Measurements from ENCODE around the gene CLUH. TPM values are rescaled to one million over a fixed set of nuclear protein-coding genes. Genes with fewer than 3 reads are reported as not detected.

CLUH gene
- total RNA-seq, 4 donors from 2014 or later = 42.6 to 87.6 (median 52.9) TPM

GRCh38 chr17:2737693-2738092, 26.1 kb upstream of the CLUH start:
- no peak for ATAC-seq
- Histone ChIP-seq H3K27me3 (peaks cover 27% of the 10 kb centered on the region), H3K9me3 (no peaks in the 10 kb centered on the region), H3K27ac (no peak overlapping the region), H3K36me3 (no peaks in the 10 kb centered on the region), H3K4me3 (no peak overlapping the region), H3K4me1 (no peaks in the 10 kb centered on the region)
- TF ChIP-seq CTCF (IDR thresholded peaks at IDR 0.05) (no peak), POLR2A (IDR thresholded peaks at IDR 0.05) (no peak), POLR2AphosphoS5 (IDR thresholded peaks at IDR 0.05) (no peak), EP300 (IDR thresholded peaks at IDR 0.05) (no peak)
- WGBS, 2 donors (ENCODE audit: low coverage in 1 of 2) = 93% methylated on average over 6 to 14 of the region's 15 CpGs

DNA sequence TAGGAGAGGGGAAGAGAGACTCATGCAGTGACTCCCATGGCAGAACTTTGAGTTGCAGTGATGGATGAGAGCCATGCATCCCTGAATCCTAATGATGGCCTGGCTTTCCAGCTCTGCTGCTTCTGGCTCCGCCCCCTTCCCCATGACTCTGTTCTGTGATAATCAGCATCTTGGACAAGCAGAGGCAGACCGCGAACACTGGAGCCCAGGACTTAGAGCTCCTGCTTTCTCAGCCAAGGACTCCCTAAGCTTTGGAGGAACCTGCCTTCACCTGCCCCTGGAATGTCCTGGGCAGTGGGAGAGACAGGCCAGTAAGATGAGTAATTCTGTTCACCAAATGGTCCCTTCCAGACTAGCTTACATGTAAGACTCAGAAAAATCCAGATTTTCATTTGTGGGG, 25.4 kb upstream of the CLUH start:
- no peak for ATAC-seq
- WGBS, 2 donors (ENCODE audit: low coverage in 1 of 2) = 67 to 80% methylated on average over 2 to 3 of the region's 3 CpGs
- H3K4me3 ChIP-seq = no peak overlapping the region
- H3K36me3 ChIP-seq = no peaks in the 10 kb centered on the region
- H3K27ac ChIP-seq = no peak overlapping the region
- H3K27me3 ChIP-seq = peaks cover 28% of the 10 kb centered on the region
- TF ChIP-seq CTCF (IDR thresholded peaks at IDR 0.05) = no peak
- no peak for TF ChIP-seq POLR2A (IDR thresholded peaks at IDR 0.05)
- no peak for TF ChIP-seq EP300 (IDR thresholded peaks at IDR 0.05)
- TF ChIP-seq POLR2AphosphoS5 (IDR thresholded peaks at IDR 0.05) = no peak
- H3K9me3 ChIP-seq = no peaks in the 10 kb centered on the region
- H3K4me1 ChIP-seq = no peaks in the 10 kb centered on the region

DNA sequence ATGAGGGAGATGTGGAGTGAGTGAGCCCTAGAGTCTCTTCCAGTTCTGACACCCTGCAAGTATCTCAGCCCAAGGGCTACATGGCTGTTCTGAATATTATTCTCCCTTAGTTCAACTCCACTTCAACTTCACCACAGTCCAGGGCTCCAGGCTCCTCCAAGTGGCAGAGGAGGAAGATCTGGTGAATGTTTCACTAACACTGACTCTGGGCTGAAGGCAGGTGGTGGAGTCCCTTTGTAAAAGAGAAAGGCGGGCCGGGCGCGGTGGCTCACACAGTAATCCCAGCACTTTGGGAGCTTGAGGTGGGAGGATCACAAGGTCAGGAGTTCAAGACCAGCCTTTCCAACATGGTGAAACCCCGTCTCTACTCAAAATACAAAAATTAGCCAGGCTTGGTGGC, 24.3 kb upstream of the CLUH start:
- TF ChIP-seq POLR2A (IDR thresholded peaks at IDR 0.05) (no peak), POLR2AphosphoS5 (IDR thresholded peaks at IDR 0.05) (no peak), EP300 (IDR thresholded peaks at IDR 0.05) (no peak), CTCF (IDR thresholded peaks at IDR 0.05) (no peak)
- ATAC-seq = no peak
- Histone ChIP-seq H3K4me3 (no peak overlapping the region), H3K4me1 (no peaks in the 10 kb centered on the region), H3K27ac (no peak overlapping the region), H3K9me3 (no peaks in the 10 kb centered on the region), H3K27me3 (peaks cover 33% of the 10 kb centered on the region), H3K36me3 (no peaks in the 10 kb centered on the region)
- 40% methylated on average over 1 of the region's 5 CpGs; no CpG with 5 or more reads in 1 of the 2 donors for WGBS, 2 donors (ENCODE audit: low coverage in 1 of 2)

GRCh38 chr17:2734939-2735338, 23.4 kb upstream of the CLUH start:
- 86% methylated on average over 8 of the region's 10 CpGs; no CpG with 5 or more reads in 1 of the 2 donors for WGBS, 2 donors (ENCODE audit: low coverage in 1 of 2)
- H3K9me3 ChIP-seq = no peaks in the 10 kb centered on the region
- no peaks in the 10 kb centered on the region for H3K36me3 ChIP-seq
- peaks cover 39% of the 10 kb centered on the region for H3K27me3 ChIP-seq
- H3K4me1 ChIP-seq = no peaks in the 10 kb centered on the region
- H3K27ac ChIP-seq = no peak overlapping the region
- TF ChIP-seq CTCF (IDR thresholded peaks at IDR 0.05) (no peak), POLR2A (IDR thresholded peaks at IDR 0.05) (no peak), EP300 (IDR thresholded peaks at IDR 0.05) (no peak), POLR2AphosphoS5 (IDR thresholded peaks at IDR 0.05) (no peak)
- no peak for ATAC-seq
- no peak overlapping the region for H3K4me3 ChIP-seq

- H3K9me3 ChIP-seq = no peaks in the 10 kb centered on the region
- no peak overlapping the region for H3K27ac ChIP-seq
- no peak overlapping the region for H3K4me3 ChIP-seq
- ATAC-seq = no peak
- no peaks in the 10 kb centered on the region for H3K4me1 ChIP-seq
- 85 to 86% methylated on average over 5 to 7 of the region's 10 CpGs for WGBS, 2 donors (ENCODE audit: low coverage in 1 of 2)
- H3K27me3 ChIP-seq = peaks cover 70% of the 10 kb centered on the region
- H3K36me3 ChIP-seq = no peaks in the 10 kb centered on the region
- TF ChIP-seq POLR2AphosphoS5 (IDR thresholded peaks at IDR 0.05) (no peak), POLR2A (IDR thresholded peaks at IDR 0.05) (no peak), CTCF (IDR thresholded peaks at IDR 0.05) (no peak), EP300 (IDR thresholded peaks at IDR 0.05) (no peak)
These were observed 20.2 kb upstream of the CLUH start for GRCh38 chr17:2731807-2732206.

Measured in gastroesophageal sphincter (tissue), 4 donors.